PFSK-1 (cell line): ENCODE data around the gene FAAH.

Experiments
- FOXP2 ChIP-seq: optimal IDR thresholded peaks from 2 replicates; pipeline ENCODE3; 2011; ENCODE audit warnings: borderline replicate concordance, control low read depth, inconsistent platforms; ENCODE audit not compliant: insufficient read depth; ENCODE audit errors: extremely low read length, extremely low read depth
- POLR2AphosphoS5 ChIP-seq: IDR thresholded peaks from 2 replicates; pipeline ENCODE4 v1.6.1; 2012; ENCODE audit warnings: low read depth, mild to moderate bottlenecking, control low read depth, low read length, moderate library complexity
- REST ChIP-seq, 2 experiments: IDR thresholded peaks; 2 replicates each; pipeline versions ENCODE4 v1.6.1 to v1.8.0; 2011 to 2012; ENCODE audit warnings: low read depth in 2 of 2, low read length in 2 of 2, control low read depth in 1 of 2, inconsistent platforms in 1 of 2, mild to moderate bottlenecking in 1 of 2, moderate library complexity in 1 of 2; ENCODE audit not compliant: insufficient read depth in 1 of 2
- SIN3A ChIP-seq: IDR thresholded peaks from 2 replicates; pipeline ENCODE4 v1.6.1; 2012; ENCODE audit warnings: mild to moderate bottlenecking, low read length, moderate library complexity, borderline replicate concordance; ENCODE audit not compliant: insufficient read depth
- TAF1 ChIP-seq: IDR thresholded peaks from 2 replicates; pipeline ENCODE4 v1.6.1; 2012; ENCODE audit warnings: low read length, control low read depth, borderline replicate concordance; ENCODE audit not compliant: insufficient read depth

Gene FAAH

DNA sequence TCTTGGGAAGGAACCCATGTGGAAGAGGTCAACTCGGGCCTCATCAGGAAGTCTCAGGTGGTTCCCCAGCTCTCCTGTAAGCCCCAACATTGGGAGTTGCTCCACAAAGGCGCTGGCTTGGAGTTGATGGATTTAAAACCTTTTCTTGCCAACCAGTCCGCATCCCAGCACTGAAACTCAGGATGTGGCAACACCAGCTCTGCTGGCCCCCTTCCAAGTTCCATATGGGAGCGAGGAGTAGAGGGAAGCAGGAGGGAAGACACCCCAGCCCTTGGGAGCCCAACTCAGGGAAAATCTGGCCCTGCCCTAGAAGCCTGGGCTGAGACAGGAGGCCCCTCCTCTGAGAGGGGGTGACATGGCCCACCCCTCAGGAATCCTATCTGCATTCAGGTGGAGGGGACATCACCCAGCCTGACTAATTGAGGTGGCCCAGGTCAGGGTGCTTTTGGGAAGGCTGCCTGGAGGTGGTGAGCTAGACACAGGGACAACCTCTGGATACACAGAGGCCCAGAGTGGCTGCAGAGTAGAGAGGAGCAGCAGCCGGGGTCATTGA lies 62.4 kb downstream of the FAAH start:
- TF ChIP-seq TAF1 (no peak), FOXP2 (no peak), REST (IDR thresholded peaks at IDR 0.05; ENCODE audit: insufficient read depth in 1 of 2, low read depth in 2 of 2, low read length in 2 of 2) (no peak), POLR2AphosphoS5 (no peak)

DNA sequence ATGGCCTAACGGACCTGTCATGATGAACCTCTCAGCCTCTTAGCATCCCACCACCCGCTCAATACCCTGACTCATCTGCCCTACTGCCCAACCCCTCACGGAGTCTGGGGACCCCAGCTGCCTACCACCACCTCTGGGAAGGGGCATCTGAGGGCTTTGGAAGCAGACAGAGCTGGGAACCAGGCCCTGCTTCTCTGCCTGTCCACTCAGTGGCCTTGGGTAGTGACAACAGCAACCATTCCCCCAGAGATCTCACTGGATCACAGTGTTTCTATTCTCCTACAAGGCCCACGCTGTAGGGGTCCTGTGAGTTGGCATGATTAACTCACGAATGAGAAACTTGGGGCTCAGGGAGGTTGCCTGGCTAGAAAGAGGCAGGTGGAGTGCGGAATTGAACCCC lies 63.1 kb downstream of the FAAH start:
- no peak for TF ChIP-seq SIN3A
- no peak for TF ChIP-seq FOXP2
- TF ChIP-seq TAF1: no peak
- TF ChIP-seq POLR2AphosphoS5: no peak
- TF ChIP-seq REST (IDR thresholded peaks at IDR 0.05; ENCODE audit: insufficient read depth in 1 of 2, low read depth in 2 of 2, low read length in 2 of 2): no peak

- TF ChIP-seq POLR2AphosphoS5 (no peak), REST (IDR thresholded peaks at IDR 0.05; ENCODE audit: insufficient read depth in 1 of 2, low read depth in 2 of 2, low read length in 2 of 2) (no peak), TAF1 (no peak), FOXP2 (no peak)
Measured at GRCh38 chr1:46458190-46458589, 64.1 kb downstream of the FAAH start.

DNA sequence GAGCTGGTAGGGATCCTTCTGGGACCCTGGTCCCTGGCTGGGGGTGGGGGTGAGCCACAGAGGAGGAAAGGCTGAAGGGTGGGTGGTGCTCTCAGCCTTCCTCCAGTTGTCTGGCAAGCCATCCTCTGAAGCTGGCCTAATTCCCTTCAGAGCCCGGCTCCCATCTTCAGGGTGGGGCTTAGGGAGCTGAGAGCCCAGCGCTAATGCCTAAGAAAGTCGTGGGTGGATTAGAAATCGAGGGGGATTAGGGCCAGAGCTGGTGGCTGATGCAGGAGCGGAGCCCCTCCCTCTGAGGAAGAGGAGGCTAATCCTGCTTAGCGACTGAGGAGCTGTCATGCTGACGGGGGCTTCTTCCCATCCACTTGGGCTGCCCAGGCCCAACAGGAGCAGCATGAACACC lies 64.7 kb downstream of the FAAH start:
- TF ChIP-seq SIN3A (no peak), POLR2AphosphoS5 (no peak), TAF1 (no peak), REST (IDR thresholded peaks at IDR 0.05; ENCODE audit: insufficient read depth in 1 of 2, low read depth in 2 of 2, low read length in 2 of 2) (no peak), FOXP2 (no peak)

DNA sequence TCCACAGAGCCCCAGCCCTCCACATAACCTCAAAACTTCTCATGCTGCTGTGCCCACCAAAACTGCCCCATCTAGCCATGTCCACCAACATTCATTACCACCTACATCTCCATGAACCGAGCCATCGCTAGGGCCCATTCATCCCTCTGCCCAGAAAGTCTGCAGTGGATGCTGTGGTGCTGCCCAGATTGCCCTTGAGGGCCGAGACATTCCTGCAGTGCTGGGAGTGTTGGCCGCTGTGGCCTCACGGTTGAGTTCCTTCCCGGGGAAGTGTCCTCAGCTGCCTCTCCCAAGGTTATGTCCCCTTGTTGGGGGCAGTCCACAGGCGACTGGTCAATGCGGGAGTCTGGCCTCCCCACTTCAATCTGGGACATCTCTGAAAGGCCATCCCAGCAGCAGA lies 65.2 kb downstream of the FAAH start:
- TF ChIP-seq TAF1 (no peak), POLR2AphosphoS5 (no peak), SIN3A (no peak), REST (IDR thresholded peaks at IDR 0.05; ENCODE audit: insufficient read depth in 1 of 2, low read depth in 2 of 2, low read length in 2 of 2) (no peak), FOXP2 (no peak)
